Neural crest cell (in vitro differentiated cells): ENCODE measurements around the gene DYSF. TPM values are rescaled to one million over a fixed set of nuclear protein-coding genes. Genes with fewer than 3 reads are reported as not detected.
"Not testable (repeated sequence)": the region's sequence is repeated elsewhere in the genome, so short reads cannot be mapped to it uniquely, and the experiment has no call there.

Source experiments
- DNase-seq: peaks from one replicate; pipeline ENCODE4 v3.0.0; 2021; ENCODE audit warnings: low read depth, mixed read lengths, low spot score
- H3K27ac Mint-ChIP-seq: one replicate; pipeline ENCODE4 v1.8.0; 2021; ENCODE audit warnings: mild to moderate bottlenecking, mixed read lengths; ENCODE audit not compliant: unreplicated experiment
- H3K27me3 Mint-ChIP-seq: 2 replicates; pipeline ENCODE4 v1.8.0; 2021; ENCODE audit warnings: low read depth, mild to moderate bottlenecking, mixed read lengths
- H3K36me3 Mint-ChIP-seq: 2 replicates; pipeline ENCODE4 v1.8.0; 2021; ENCODE audit warnings: low read depth, mild to moderate bottlenecking, mixed read lengths
- H3K4me1 Mint-ChIP-seq: 2 replicates; pipeline ENCODE4 v1.8.0; 2021; ENCODE audit warnings: mixed read lengths
- H3K4me3 Mint-ChIP-seq: one replicate; pipeline ENCODE4 v1.8.0; 2021; ENCODE audit warnings: mild to moderate bottlenecking, mixed read lengths
- H3K9me3 Mint-ChIP-seq: 2 replicates; pipeline ENCODE4 v1.8.0; 2021; ENCODE audit warnings: mixed read lengths
- CTCF ChIP-seq: fragments of 200-600 bp; sonication (generic); conservative IDR thresholded peaks from 2 replicates; pipeline ENCODE4 v1.5.0; 2021; ENCODE audit warnings: antibody characterized with exemption, mild to moderate bottlenecking
- total RNA-seq: library from RNA; stranded (reverse); gene quantifications from 2 replicates; pipeline ENCODE4 v1.2.1, GENCODE V29; 2021

The DYSF gene
- total RNA-seq, 1 donor from 2014 or later = 2.2 TPM

- H3K27ac Mint-ChIP-seq = no peak overlapping the region
- no peak for TF ChIP-seq CTCF
- peaks cover 2% of the 10 kb centered on the region for H3K36me3 Mint-ChIP-seq
- H3K4me1 Mint-ChIP-seq = no peaks in the 10 kb centered on the region
- no peak overlapping the region for H3K4me3 Mint-ChIP-seq
- no peak for DNase-seq
- no peaks in the 10 kb centered on the region for H3K9me3 Mint-ChIP-seq
- H3K27me3 Mint-ChIP-seq = peaks cover 2% of the 10 kb centered on the region
These were observed 190.5 kb downstream of the DYSF start for GRCh38 chr2:71643674-71644357.

GRCh38 chr2:71646028-71646427 lies 192.7 kb downstream of the DYSF start:
- Mint-ChIP-seq H3K36me3 (peaks cover 2% of the 10 kb centered on the region), H3K4me3 (no peak overlapping the region), H3K27ac (no peak overlapping the region), H3K27me3 (peaks cover 2% of the 10 kb centered on the region), H3K4me1 (no peaks in the 10 kb centered on the region), H3K9me3 (peaks cover 3% of the 10 kb centered on the region)
- no peak for DNase-seq
- no peak for TF ChIP-seq CTCF

GRCh38 chr2:71647356-71647755 lies 194.0 kb downstream of the DYSF start:
- Mint-ChIP-seq H3K36me3 (peaks cover 2% of the 10 kb centered on the region), H3K9me3 (peaks cover 3% of the 10 kb centered on the region), H3K4me3 (no peak overlapping the region), H3K27me3 (peaks cover 2% of the 10 kb centered on the region), H3K27ac (no peak overlapping the region), H3K4me1 (no peaks in the 10 kb centered on the region)
- no peak for DNase-seq
- no peak for TF ChIP-seq CTCF

- Mint-ChIP-seq H3K4me3 (no peak overlapping the region), H3K9me3 (peaks cover 13% of the 10 kb centered on the region), H3K27me3 (no peaks in the 10 kb centered on the region), H3K4me1 (no peaks in the 10 kb centered on the region), H3K27ac (no peak overlapping the region), H3K36me3 (peaks cover 5% of the 10 kb centered on the region)
- no peak for TF ChIP-seq CTCF
- DNase-seq = no peak
These were observed 202.1 kb downstream of the DYSF start for GRCh38 chr2:71655498-71655897.

- H3K4me3 Mint-ChIP-seq, DNase-seq, H3K36me3 Mint-ChIP-seq, H3K27me3 Mint-ChIP-seq, H3K4me1 Mint-ChIP-seq: not testable (repeated sequence)
- H3K9me3 Mint-ChIP-seq = peaks cover 13% of the 10 kb centered on the region
- H3K27ac Mint-ChIP-seq = peak overlapping the region; percentile 51
These were observed 204.9 kb downstream of the DYSF start for GRCh38 chr2:71658256-71658655.

GRCh38 chr2:71658771-71659170 lies 205.4 kb downstream of the DYSF start:
- H3K9me3 Mint-ChIP-seq = peaks cover 13% of the 10 kb centered on the region
- no peak for DNase-seq
- peaks cover 5% of the 10 kb centered on the region for H3K36me3 Mint-ChIP-seq
- no peaks in the 10 kb centered on the region for H3K27me3 Mint-ChIP-seq
- H3K4me3 Mint-ChIP-seq = no peak overlapping the region
- no peaks in the 10 kb centered on the region for H3K4me1 Mint-ChIP-seq
- no peak for TF ChIP-seq CTCF
- H3K27ac Mint-ChIP-seq = no peak overlapping the region
